ENCODE measurements around the gene PTGER4. TPM values are rescaled to one million over a fixed set of nuclear protein-coding genes. Genes with fewer than 3 reads are reported as not detected.

The PTGER4 gene
- total RNA-seq, 4 donors from 2014 or later = 18.7 to 44.7 (median 28.8) TPM

DNA sequence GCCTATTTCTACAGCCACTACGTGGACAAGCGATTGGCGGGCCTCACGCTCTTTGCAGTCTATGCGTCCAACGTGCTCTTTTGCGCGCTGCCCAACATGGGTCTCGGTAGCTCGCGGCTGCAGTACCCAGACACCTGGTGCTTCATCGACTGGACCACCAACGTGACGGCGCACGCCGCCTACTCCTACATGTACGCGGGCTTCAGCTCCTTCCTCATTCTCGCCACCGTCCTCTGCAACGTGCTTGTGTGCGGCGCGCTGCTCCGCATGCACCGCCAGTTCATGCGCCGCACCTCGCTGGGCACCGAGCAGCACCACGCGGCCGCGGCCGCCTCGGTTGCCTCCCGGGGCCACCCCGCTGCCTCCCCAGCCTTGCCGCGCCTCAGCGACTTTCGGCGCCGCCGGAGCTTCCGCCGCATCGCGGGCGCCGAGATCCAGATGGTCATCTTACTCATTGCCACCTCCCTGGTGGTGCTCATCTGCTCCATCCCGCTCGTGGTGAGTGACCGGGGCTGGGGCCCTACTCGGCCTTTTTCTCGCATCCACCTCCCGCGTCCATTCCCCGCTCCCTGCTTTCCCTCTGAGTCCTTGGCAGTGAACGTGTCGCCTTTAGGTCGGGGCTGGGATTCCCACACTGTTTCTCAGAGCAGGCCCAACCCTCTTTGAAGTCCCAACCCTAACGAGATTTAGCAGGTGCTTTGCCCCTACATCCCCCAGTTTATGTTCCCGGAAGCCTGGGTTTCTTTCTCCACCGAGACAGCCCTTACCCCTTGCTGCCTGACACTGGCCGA is 1.8 kb downstream of the PTGER4 start:
- Histone ChIP-seq H3K4me3 (peak overlapping the region; percentile 88), H3K27me3 (no peaks in the 10 kb centered on the region), H3K9me3 (no peaks in the 10 kb centered on the region), H3K36me3 (no peaks in the 10 kb centered on the region), H3K4me1 (peaks cover 82% of the 10 kb centered on the region), H3K27ac (peak overlapping the region; percentile 19)
- TF ChIP-seq CTCF (IDR thresholded peaks at IDR 0.05) (no peak), POLR2A (IDR thresholded peaks at IDR 0.05) (no peak), POLR2AphosphoS5 (IDR thresholded peaks at IDR 0.05) (no peak), EP300 (IDR thresholded peaks at IDR 0.05) (no peak)
- 12% methylated on average over 45 of the region's 67 CpGs for WGBS
- DNase-seq (ENCODE audit: low spot score in 2 of 2) = peak; percentile 68 to 81

GRCh38 chr5:40682154-40683017 is 2.7 kb downstream of the PTGER4 start:
- Histone ChIP-seq H3K9me3 (no peaks in the 10 kb centered on the region), H3K4me1 (peaks cover 82% of the 10 kb centered on the region), H3K4me3 (peak overlapping the region; percentile 88), H3K27ac (peak overlapping the region; percentile 19), H3K36me3 (no peaks in the 10 kb centered on the region), H3K27me3 (no peaks in the 10 kb centered on the region)
- 50% methylated on average over 16 of the region's 16 CpGs for WGBS
- TF ChIP-seq CTCF (IDR thresholded peaks at IDR 0.05) (no peak), POLR2A (IDR thresholded peaks at IDR 0.05) (no peak)
- no peak for DNase-seq (ENCODE audit: low spot score in 2 of 2)

DNA sequence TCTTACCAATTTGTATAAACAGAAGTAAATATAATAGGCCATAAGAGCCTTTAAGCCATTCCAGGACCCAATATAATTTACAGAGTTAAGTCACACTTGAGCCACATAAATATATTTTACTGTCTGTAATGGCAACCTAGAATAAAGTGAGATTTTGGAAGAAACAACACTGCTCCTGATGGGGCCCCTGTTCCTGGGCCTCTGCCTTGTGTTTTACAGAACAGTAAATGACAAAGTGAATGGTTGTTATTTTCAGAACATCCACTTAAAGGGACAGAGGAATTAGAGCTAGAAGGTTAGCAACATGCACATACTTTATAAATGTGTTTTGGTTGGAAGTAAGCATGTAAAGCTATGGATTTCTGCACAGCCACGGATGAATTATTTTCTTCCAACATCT is 3.6 kb downstream of the PTGER4 start:
- WGBS = 50% methylated on average over 1 of the region's 1 CpG
- TF ChIP-seq POLR2A (IDR thresholded peaks at IDR 0.05) (no peak), POLR2AphosphoS5 (IDR thresholded peaks at IDR 0.05) (no peak), EP300 (IDR thresholded peaks at IDR 0.05) (no peak), CTCF (IDR thresholded peaks at IDR 0.05) (no peak)
- DNase-seq (ENCODE audit: low spot score in 2 of 2) = no peak
- Histone ChIP-seq H3K27ac (no peak overlapping the region), H3K4me3 (peak overlapping the region; percentile 88), H3K27me3 (no peaks in the 10 kb centered on the region), H3K9me3 (no peaks in the 10 kb centered on the region), H3K4me1 (peaks cover 84% of the 10 kb centered on the region), H3K36me3 (no peaks in the 10 kb centered on the region)

GRCh38 chr5:40685193-40685592 is 5.5 kb downstream of the PTGER4 start:
- DNase-seq (ENCODE audit: low spot score in 2 of 2) = no peak
- H3K4me1 ChIP-seq = peaks cover 94% of the 10 kb centered on the region
- peak overlapping the region; percentile 88 for H3K4me3 ChIP-seq
- no peaks in the 10 kb centered on the region for H3K27me3 ChIP-seq
- H3K9me3 ChIP-seq = no peaks in the 10 kb centered on the region
- TF ChIP-seq CTCF (IDR thresholded peaks at IDR 0.05) = no peak
- TF ChIP-seq POLR2A (IDR thresholded peaks at IDR 0.05) = no peak
- no peak for TF ChIP-seq EP300 (IDR thresholded peaks at IDR 0.05)
- TF ChIP-seq POLR2AphosphoS5 (IDR thresholded peaks at IDR 0.05) = no peak
- no peak overlapping the region for H3K27ac ChIP-seq
- no peaks in the 10 kb centered on the region for H3K36me3 ChIP-seq

DNA sequence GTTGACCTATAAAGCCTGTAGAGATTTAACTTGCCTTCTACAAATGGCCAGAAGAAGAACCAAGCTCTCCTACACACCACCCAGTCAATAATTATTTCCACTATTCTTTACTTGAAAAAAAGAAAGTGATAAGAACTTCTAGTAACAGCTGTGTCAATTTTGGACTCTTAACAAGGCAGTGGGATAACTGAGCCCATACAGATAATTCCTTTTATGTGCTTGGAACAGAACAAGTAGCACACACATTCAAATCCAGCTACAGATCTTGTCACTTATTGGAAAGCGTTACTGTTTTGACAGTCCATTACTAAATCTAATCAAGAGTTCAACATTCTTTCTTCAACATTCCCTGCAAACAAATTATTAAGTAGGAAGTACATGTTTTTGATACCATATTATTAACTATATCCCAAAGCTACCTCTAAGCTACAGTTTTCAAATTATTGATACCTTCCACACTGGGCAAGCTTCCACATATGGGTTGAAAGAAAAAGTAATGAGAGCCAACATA is 6.3 kb downstream of the PTGER4 start:
- H3K4me1 ChIP-seq = peaks cover 89% of the 10 kb centered on the region
- peaks cover 2% of the 10 kb centered on the region for H3K36me3 ChIP-seq
- WGBS = 41% methylated on average over 1 of the region's 1 CpG
- H3K27ac ChIP-seq = no peak overlapping the region
- no peaks in the 10 kb centered on the region for H3K27me3 ChIP-seq
- TF ChIP-seq POLR2AphosphoS5 (IDR thresholded peaks at IDR 0.05) = no peak
- no peak for TF ChIP-seq EP300 (IDR thresholded peaks at IDR 0.05)
- TF ChIP-seq CTCF (IDR thresholded peaks at IDR 0.05) = no peak
- peak overlapping the region; percentile 6 for H3K4me3 ChIP-seq
- no peak for DNase-seq (ENCODE audit: low spot score in 2 of 2)
- no peaks in the 10 kb centered on the region for H3K9me3 ChIP-seq
